ENCODE data around the gene SLC5A5. TPM values are rescaled to one million over a fixed set of nuclear protein-coding genes. Genes with fewer than 3 reads are reported as not detected.
A peak's percentile ranks its signal among the peaks of the same experiment; 100 is the strongest.

SLC5A5 gene
- total RNA-seq, 2 experiments from 2014 or later, result 1.7 to 2.2 TPM

- CTCF ChIA-PET, result interaction anchor here (1.4 to 2.0 kb wide), 3 partner anchors 12 to 61 kb away, joined by 3 to 5 read pairs (median 4); partner anchors contain the start of genes CCDC124 and RPL18A
- Mint-ChIP-seq H3K27ac (no peak overlapping the region), H3K27me3 (peaks cover 1% of the 10 kb centered on the region), H3K4me3 (no peak overlapping the region), H3K4me1 (no peaks in the 10 kb centered on the region), H3K9me3 (no peaks in the 10 kb centered on the region), H3K36me3 (ENCODE audit: low read depth) (no peaks in the 10 kb centered on the region)
- no peak for DNase-seq
- POLR2A ChIA-PET, result no interaction called here
These were observed 48.8 kb downstream of the SLC5A5 start for GRCh38 chr19:17920527-17920926.

GRCh38 chr19:17922138-17922537 lies 50.4 kb downstream of the SLC5A5 start:
- H3K4me3 Mint-ChIP-seq, result no peak overlapping the region
- H3K36me3 Mint-ChIP-seq (ENCODE audit: low read depth), result no peaks in the 10 kb centered on the region
- POLR2A ChIA-PET, result no interaction called here
- no peaks in the 10 kb centered on the region for H3K9me3 Mint-ChIP-seq
- H3K27ac Mint-ChIP-seq, result no peak overlapping the region
- CTCF ChIA-PET, result no interaction called here
- no peaks in the 10 kb centered on the region for H3K4me1 Mint-ChIP-seq
- H3K27me3 Mint-ChIP-seq, result peaks cover 1% of the 10 kb centered on the region
- DNase-seq, result no peak

GRCh38 chr19:17926044-17926443 lies 54.3 kb downstream of the SLC5A5 start:
- no peaks in the 10 kb centered on the region for H3K9me3 Mint-ChIP-seq
- H3K27ac Mint-ChIP-seq, result no peak overlapping the region
- no peaks in the 10 kb centered on the region for H3K36me3 Mint-ChIP-seq (ENCODE audit: low read depth)
- ChIA-PET POLR2A (no interaction called here), CTCF (interaction anchor here (0.6 to 1.2 kb wide), 5 partner anchors 9 to 233 kb away, joined by 3 to 6 read pairs (median 5); partner anchors contain the start of gene RPL18A)
- H3K4me1 Mint-ChIP-seq, result peaks cover 6% of the 10 kb centered on the region
- no peak for DNase-seq
- H3K4me3 Mint-ChIP-seq, result no peak overlapping the region
- H3K27me3 Mint-ChIP-seq, result no peaks in the 10 kb centered on the region

DNA sequence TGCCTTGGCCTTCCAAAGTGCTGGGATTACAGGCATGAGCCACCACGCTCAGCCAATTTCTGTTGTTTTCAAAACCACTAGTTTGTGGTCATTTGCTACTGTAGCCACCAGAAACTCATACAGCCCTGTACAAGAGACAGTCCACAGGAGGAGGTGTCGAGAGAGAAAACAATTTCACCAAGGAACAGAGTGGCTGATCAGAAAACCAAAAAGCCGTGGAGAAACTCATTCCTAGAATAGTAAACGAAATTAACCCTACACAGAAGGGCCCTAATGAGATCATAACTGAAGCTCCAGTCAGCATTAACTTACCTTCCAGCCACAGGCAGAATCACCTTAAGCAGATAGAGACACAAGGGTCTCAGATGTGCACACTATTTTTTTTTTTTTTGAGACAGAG lies 57.3 kb downstream of the SLC5A5 start:
- DNase-seq, result no peak
- H3K4me3 Mint-ChIP-seq, result no peak overlapping the region
- H3K4me1 Mint-ChIP-seq, result peaks cover 28% of the 10 kb centered on the region
- POLR2A ChIA-PET, result no interaction called here
- no peaks in the 10 kb centered on the region for H3K9me3 Mint-ChIP-seq
- no peaks in the 10 kb centered on the region for H3K27me3 Mint-ChIP-seq
- H3K36me3 Mint-ChIP-seq (ENCODE audit: low read depth), result no peaks in the 10 kb centered on the region
- CTCF ChIA-PET, result interaction anchor here (2.1 to 10.3 kb wide), 2 partner anchors 9 to 72 kb away, joined by 12 to 326 read pairs; partner anchors contain the start of genes JAK3 and RPL18A
- H3K27ac Mint-ChIP-seq, result no peak overlapping the region

- POLR2A ChIA-PET, result interaction anchor here (1.4 to 2.5 kb wide), 3 partner anchors 61 to 72 kb away, joined by 3 to 38 read pairs (median 7); partner anchors contain the start of gene RPL18A
- Mint-ChIP-seq H3K27ac (peak overlapping the region; percentile 80), H3K4me3 (peak overlapping the region; percentile 41), H3K27me3 (no peaks in the 10 kb centered on the region), H3K4me1 (peaks cover 31% of the 10 kb centered on the region), H3K36me3 (ENCODE audit: low read depth) (no peaks in the 10 kb centered on the region), H3K9me3 (no peaks in the 10 kb centered on the region)
- DNase-seq, result no peak
- CTCF ChIA-PET, result interaction anchor here (0.6 to 10.3 kb wide), 43 partner anchors 13 to 543 kb away, joined by 3 to 326 read pairs (median 4); partner anchors contain the start of genes ARRDC2, JAK3, MVB12A and RPL18A
These were observed 59.9 kb downstream of the SLC5A5 start for GRCh38 chr19:17931532-17932191.

GRCh38 chr19:17932485-17933338 lies 61.0 kb downstream of the SLC5A5 start, which contains the start of gene CCDC124:
TSS of gene CCDC124 (plus strand) at chr19:17933015. CDS start at chr19:17936421, 3,406 bp downstream.
- Mint-ChIP-seq H3K36me3 (ENCODE audit: low read depth) (peaks cover 2% of the 10 kb centered on the region), H3K4me3 (peak within 1 kb of the TSS; percentile 93), H3K4me1 (peaks cover 33% of the 10 kb centered on the region), H3K9me3 (no peaks in the 10 kb centered on the region), H3K27ac (peak within 1 kb of the TSS; percentile 97), H3K27me3 (no peaks in the 10 kb centered on the region)
- DNase-seq, result peak; percentile 94
- POLR2A ChIA-PET, result interaction anchor here (0.5 to 2.2 kb wide), 5 partner anchors 10 to 438 kb away, joined by 3 to 38 read pairs (median 3); partner anchors contain the start of genes RPL18A and SLC5A5
- CTCF ChIA-PET, result interaction anchor here (0.6 to 10.3 kb wide), 61 partner anchors 12 to 544 kb away, joined by 3 to 326 read pairs (median 4); partner anchors contain the start of genes ARRDC2, JAK3, MAP1S and MVB12A

GRCh38 chr19:17933414-17934129 lies 61.8 kb downstream of the SLC5A5 start:
- ChIA-PET POLR2A (interaction anchor here (0.6 to 2.2 kb wide), 4 partner anchors 9 to 74 kb away, joined by 3 to 38 read pairs (median 4); partner anchors contain the start of genes RPL18A and SLC5A5), CTCF (interaction anchor here (0.7 to 10.3 kb wide), 43 partner anchors 11 to 545 kb away, joined by 3 to 326 read pairs (median 4); partner anchors contain the start of genes ARRDC2, IL12RB1, JAK3 and MAP1S)
- Mint-ChIP-seq H3K9me3 (no peaks in the 10 kb centered on the region), H3K4me1 (peaks cover 33% of the 10 kb centered on the region), H3K27ac (peak overlapping the region; percentile 97), H3K36me3 (ENCODE audit: low read depth) (peaks cover 4% of the 10 kb centered on the region), H3K27me3 (no peaks in the 10 kb centered on the region), H3K4me3 (peak overlapping the region; percentile 93)
- no peak for DNase-seq

DNA sequence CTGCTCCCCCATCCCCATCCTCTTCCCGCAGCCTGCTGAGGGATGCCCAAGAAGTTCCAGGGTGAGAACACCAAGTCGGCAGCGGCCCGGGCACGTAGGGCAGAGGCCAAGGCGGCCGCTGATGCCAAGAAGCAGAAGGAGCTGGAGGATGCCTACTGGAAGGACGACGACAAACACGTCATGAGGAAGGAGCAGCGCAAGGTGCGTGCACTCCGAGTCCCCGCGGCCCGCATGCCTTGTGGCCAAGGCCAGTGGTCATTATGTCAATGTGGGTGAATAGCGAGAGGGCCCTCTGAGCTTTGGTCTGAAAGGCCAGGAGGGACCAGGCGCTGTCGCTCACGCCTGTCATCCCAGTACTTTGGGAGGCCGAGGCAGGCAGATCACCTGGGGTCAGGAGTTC lies 64.6 kb downstream of the SLC5A5 start:
- H3K4me3 Mint-ChIP-seq, result no peak overlapping the region
- H3K27ac Mint-ChIP-seq, result no peak overlapping the region
- peaks cover 26% of the 10 kb centered on the region for H3K4me1 Mint-ChIP-seq
- ChIA-PET POLR2A (no interaction called here), CTCF (interaction anchor here (0.9 to 10.3 kb wide), 4 partner anchors 15 to 80 kb away, joined by 3 to 326 read pairs (median 24); partner anchors contain the start of genes JAK3 and RPL18A)
- no peaks in the 10 kb centered on the region for H3K9me3 Mint-ChIP-seq
- no peak for DNase-seq
- H3K36me3 Mint-ChIP-seq (ENCODE audit: low read depth), result peaks cover 7% of the 10 kb centered on the region
- no peaks in the 10 kb centered on the region for H3K27me3 Mint-ChIP-seq

GRCh38 chr19:17937371-17937900 lies 65.7 kb downstream of the SLC5A5 start:
- POLR2A ChIA-PET, result interaction anchor here (1.2 kb wide), 1 partner anchor 60 kb away, joined by 5 read pairs; no protein-coding TSS in a partner anchor
- CTCF ChIA-PET, result interaction anchor here (0.7 to 10.3 kb wide), 24 partner anchors 8 to 342 kb away, joined by 3 to 326 read pairs (median 4); partner anchors contain the start of genes JAK3, PIK3R2, RPL18A and SLC5A5

GRCh38 chr19:17938092-17938845 lies 66.5 kb downstream of the SLC5A5 start:
- POLR2A ChIA-PET, result interaction anchor here (0.7 to 1.2 kb wide), 2 partner anchors 57 to 59 kb away, joined by 5 to 11 read pairs; no protein-coding TSS in a partner anchor
- CTCF ChIA-PET, result interaction anchor here (0.6 to 10.3 kb wide), 27 partner anchors 9 to 341 kb away, joined by 3 to 326 read pairs (median 4); partner anchors contain the start of genes JAK3, PIK3R2, RPL18A and SLC5A5
- Mint-ChIP-seq H3K36me3 (ENCODE audit: low read depth) (peaks cover 7% of the 10 kb centered on the region), H3K9me3 (no peaks in the 10 kb centered on the region), H3K4me3 (no peak overlapping the region), H3K27me3 (no peaks in the 10 kb centered on the region), H3K4me1 (peaks cover 13% of the 10 kb centered on the region), H3K27ac (no peak overlapping the region)
- DNase-seq, result peak; percentile 86

More at GRCh38 chr19:17937371-17937900, 65.7 kb downstream of the SLC5A5 start:
- H3K36me3 Mint-ChIP-seq (ENCODE audit: low read depth), result peaks cover 7% of the 10 kb centered on the region
- H3K4me3 Mint-ChIP-seq, result no peak overlapping the region
- no peak for DNase-seq
- no peak overlapping the region for H3K27ac Mint-ChIP-seq
- no peaks in the 10 kb centered on the region for H3K27me3 Mint-ChIP-seq
- no peaks in the 10 kb centered on the region for H3K9me3 Mint-ChIP-seq
- H3K4me1 Mint-ChIP-seq, result peaks cover 17% of the 10 kb centered on the region

DNA sequence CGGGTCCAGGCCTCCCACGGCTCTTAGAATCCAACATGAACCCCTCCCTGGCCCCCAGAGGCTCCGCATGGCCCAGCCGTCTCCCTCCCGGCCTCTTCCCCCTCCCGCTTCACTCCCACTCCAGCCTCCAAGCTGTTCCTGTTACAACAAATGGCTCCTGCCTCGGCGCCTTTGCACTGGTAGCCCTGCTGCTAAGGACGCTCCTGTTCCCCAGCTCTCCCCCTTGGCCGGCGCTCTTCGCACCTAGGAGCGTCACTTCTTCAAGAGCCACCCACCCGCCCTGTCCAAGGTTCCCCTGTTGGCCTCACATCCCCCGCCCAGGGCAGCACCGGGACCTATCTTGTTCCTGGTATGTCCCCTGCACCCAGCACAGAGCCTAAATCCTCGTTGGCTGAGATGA lies 70.4 kb downstream of the SLC5A5 start:
- Mint-ChIP-seq H3K36me3 (ENCODE audit: low read depth) (peaks cover 8% of the 10 kb centered on the region), H3K9me3 (no peaks in the 10 kb centered on the region), H3K4me3 (no peak overlapping the region), H3K27me3 (no peaks in the 10 kb centered on the region), H3K4me1 (peaks cover 17% of the 10 kb centered on the region), H3K27ac (no peak overlapping the region)
- no peak for DNase-seq
- ChIA-PET POLR2A (interaction anchor here (0.6 kb wide), 1 partner anchor 9 kb away, joined by 3 read pairs; the partner anchor contains the start of gene CCDC124), CTCF (interaction anchor here (1.1 to 6.8 kb wide), 3 partner anchors 9 to 54 kb away, joined by 4 to 44 read pairs (median 5); partner anchors contain the start of gene CCDC124)

All from activated CD4-positive, alpha-beta T cell treated with anti-CD3 and anti-CD28 coated beads, Interleukin-2, amount 10 ng/mL, durations not matched to agents 7 days and 5 days (primary cell).